ENCODE results near the gene MYO16.
"Not testable (repeated sequence)": the region's sequence is repeated elsewhere in the genome, so short reads cannot be mapped to it uniquely, and the experiment has no call there.

- TF ChIP-seq CTCF (conservative IDR thresholded peaks at IDR 0.05); ZFX (IDR thresholded peaks at IDR 0.05): not testable (repeated sequence)
Measured at GRCh38 chr13:109217510-109217909, 588.1 kb downstream of the MYO16 start.

Measured in C4-2B (cell line).